Astrocyte (in vitro differentiated cells and primary cell): ENCODE results near the gene ARF1. TPM values are rescaled to one million over a fixed set of nuclear protein-coding genes. Genes with fewer than 3 reads are reported as not detected.

Source experiments
- DNase-seq: peaks from one replicate; pipeline ENCODE4 v3.0.0-alpha.2; 2010; ENCODE audit warnings: low read depth
- FAIRE-seq: peaks from 2 replicates; lab custom pipeline; 2011; peaks lifted over from hg19 to GRCh38; lab: Jason Lieb, UNC
- H2AFZ ChIP-seq: 2 replicates; pipeline ENCODE4 v1.6.0; 2012; ENCODE audit warnings: low read depth, low read length, inconsistent platforms
- H3K27ac ChIP-seq: 2 replicates; pipeline ENCODE4 v1.5.1; 2011; ENCODE audit warnings: low read depth, low read length, inconsistent platforms
- H3K27me3 ChIP-seq: 2 replicates; pipeline ENCODE4 v1.6.0; 2011; ENCODE audit warnings: low read length, inconsistent platforms; ENCODE audit not compliant: insufficient read depth
- H3K36me3 ChIP-seq: 2 replicates; pipeline ENCODE4 v1.5.1; 2011; ENCODE audit warnings: low read length, inconsistent platforms; ENCODE audit not compliant: insufficient read depth
- H3K4me1 ChIP-seq: 2 replicates; pipeline ENCODE4 v1.5.1; 2011; ENCODE audit warnings: low read length, inconsistent platforms; ENCODE audit not compliant: insufficient read depth
- H3K4me2 ChIP-seq: 2 replicates; pipeline ENCODE4 v1.6.0; 2012; ENCODE audit warnings: low read length, inconsistent platforms
- H3K4me3 ChIP-seq: 2 replicates; pipeline ENCODE4 v1.5.1; 2011; ENCODE audit warnings: low read depth, mild to moderate bottlenecking, low read length, inconsistent platforms; ENCODE audit not compliant: insufficient read depth
- H3K79me2 ChIP-seq: 2 replicates; pipeline ENCODE4 v1.6.0; 2012; ENCODE audit warnings: mild to moderate bottlenecking, low read length, inconsistent platforms; ENCODE audit not compliant: insufficient read depth
- H3K9ac ChIP-seq: 2 replicates; pipeline ENCODE4 v1.6.0; 2012; ENCODE audit warnings: mild to moderate bottlenecking, low read length, inconsistent platforms
- H3K9me3 ChIP-seq: 2 replicates; pipeline ENCODE4 v1.5.1; 2012; ENCODE audit warnings: low read depth, mild to moderate bottlenecking, low read length, inconsistent platforms; ENCODE audit not compliant: insufficient read depth
- H4K20me1 ChIP-seq: 2 replicates; pipeline ENCODE4 v1.6.0; 2012; ENCODE audit warnings: low read length, inconsistent platforms; ENCODE audit not compliant: insufficient read depth
- H3K27ac Mint-ChIP-seq: one replicate; pipeline ENCODE4 v1.8.0; 2021; ENCODE audit warnings: mild to moderate bottlenecking, mixed read lengths; ENCODE audit not compliant: unreplicated experiment
- H3K27me3 Mint-ChIP-seq: one replicate; pipeline ENCODE4 v1.8.0; 2021; ENCODE audit warnings: low read depth, mixed read lengths; ENCODE audit not compliant: unreplicated experiment
- H3K36me3 Mint-ChIP-seq: one replicate; pipeline ENCODE4 v1.8.0; 2021; ENCODE audit warnings: low read depth, mixed read lengths; ENCODE audit not compliant: unreplicated experiment
- H3K4me1 Mint-ChIP-seq: one replicate; pipeline ENCODE4 v1.8.0; 2021; ENCODE audit warnings: low read depth, mixed read lengths; ENCODE audit not compliant: unreplicated experiment
- H3K4me3 Mint-ChIP-seq: one replicate; pipeline ENCODE4 v1.8.0; 2021; ENCODE audit warnings: mild to moderate bottlenecking, moderate library complexity, mixed read lengths; ENCODE audit not compliant: unreplicated experiment
- H3K9me3 Mint-ChIP-seq: one replicate; pipeline ENCODE4 v1.8.0; 2021; ENCODE audit warnings: mild to moderate bottlenecking, mixed read lengths; ENCODE audit not compliant: unreplicated experiment
- EZH2 ChIP-seq: IDR thresholded peaks from 2 replicates; pipeline ENCODE4 v1.6.1; 2012; ENCODE audit warnings: mild to moderate bottlenecking, low read length, inconsistent platforms; ENCODE audit not compliant: insufficient read depth
- total RNA-seq: library from RNA; stranded (reverse); gene quantifications from 2 replicates; pipeline ENCODE4 v1.2.1, GENCODE V29; 2021
- TF ChIP-seq, protein P1 (sequence below): IDR thresholded peaks from 2 replicates; pipeline ENCODE4 v1.5.1; 2011; ENCODE audit warnings: low read depth, mild to moderate bottlenecking, inconsistent platforms, low read length, moderate library complexity; ENCODE audit not compliant: insufficient read depth

ARF1 gene
- total RNA-seq, 1 donor from 2014 or later = 431 TPM

DNA sequence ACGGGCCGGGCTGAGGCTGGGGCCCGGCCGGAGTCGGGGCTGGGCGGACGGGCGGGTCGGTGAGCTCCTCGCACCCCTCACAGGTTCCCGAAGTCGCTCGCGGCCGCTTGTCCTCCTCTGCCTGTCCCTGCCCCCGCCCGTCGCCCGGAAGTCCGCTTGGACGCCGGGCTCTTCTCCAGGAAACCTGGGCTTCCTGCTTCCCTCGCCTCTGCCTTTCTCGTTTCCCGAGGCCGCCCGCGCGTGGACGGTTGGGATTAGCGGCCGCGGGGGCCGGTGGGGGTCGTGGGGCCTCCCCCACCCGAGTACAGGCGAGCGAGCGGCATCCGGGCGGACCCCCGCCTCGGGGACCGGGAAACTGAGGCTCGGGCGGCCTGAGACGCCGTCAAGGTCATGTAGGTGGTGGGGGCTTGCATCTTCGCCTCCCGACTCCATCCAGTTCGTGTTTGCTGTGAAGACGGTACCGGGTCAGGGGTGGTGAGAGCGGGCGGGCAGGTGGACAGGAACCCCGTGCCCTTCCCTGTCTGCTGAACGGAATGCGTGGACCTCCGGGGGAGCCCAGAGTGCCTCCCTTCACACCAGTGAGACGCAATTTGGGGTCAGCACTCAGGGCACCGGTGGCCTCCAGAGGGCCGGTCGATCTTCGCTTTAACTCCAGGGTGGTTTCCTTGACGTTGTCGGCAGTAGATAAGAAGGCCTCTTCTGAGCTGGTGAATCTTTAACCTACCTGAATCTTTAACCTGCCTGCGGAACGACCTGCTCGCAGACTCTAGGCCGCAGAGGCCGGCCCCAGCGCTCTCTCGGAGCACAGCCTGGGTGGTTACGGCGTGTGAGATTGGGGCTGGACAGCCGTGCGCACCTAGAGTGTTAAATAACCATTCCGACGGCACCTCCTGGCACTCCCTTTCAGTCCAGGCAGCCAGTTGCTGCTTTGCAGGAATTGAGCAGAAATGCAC lies 686 bp downstream of the ARF1 start:
- peak overlapping the region; percentile 97 for H3K4me3 ChIP-seq
- DNase-seq (no peak), FAIRE-seq (no peak)
- peaks cover 49% of the 10 kb centered on the region for H3K4me1 ChIP-seq
- Mint-ChIP-seq H3K4me1 (peaks cover 37% of the 10 kb centered on the region), H3K9me3 (no peaks in the 10 kb centered on the region), H3K27me3 (no peaks in the 10 kb centered on the region), H3K27ac (peak overlapping the region; percentile 99), H3K36me3 (peaks cover 3% of the 10 kb centered on the region), H3K4me3 (peak overlapping the region; percentile 98)
- TF ChIP-seq, protein P1, sequence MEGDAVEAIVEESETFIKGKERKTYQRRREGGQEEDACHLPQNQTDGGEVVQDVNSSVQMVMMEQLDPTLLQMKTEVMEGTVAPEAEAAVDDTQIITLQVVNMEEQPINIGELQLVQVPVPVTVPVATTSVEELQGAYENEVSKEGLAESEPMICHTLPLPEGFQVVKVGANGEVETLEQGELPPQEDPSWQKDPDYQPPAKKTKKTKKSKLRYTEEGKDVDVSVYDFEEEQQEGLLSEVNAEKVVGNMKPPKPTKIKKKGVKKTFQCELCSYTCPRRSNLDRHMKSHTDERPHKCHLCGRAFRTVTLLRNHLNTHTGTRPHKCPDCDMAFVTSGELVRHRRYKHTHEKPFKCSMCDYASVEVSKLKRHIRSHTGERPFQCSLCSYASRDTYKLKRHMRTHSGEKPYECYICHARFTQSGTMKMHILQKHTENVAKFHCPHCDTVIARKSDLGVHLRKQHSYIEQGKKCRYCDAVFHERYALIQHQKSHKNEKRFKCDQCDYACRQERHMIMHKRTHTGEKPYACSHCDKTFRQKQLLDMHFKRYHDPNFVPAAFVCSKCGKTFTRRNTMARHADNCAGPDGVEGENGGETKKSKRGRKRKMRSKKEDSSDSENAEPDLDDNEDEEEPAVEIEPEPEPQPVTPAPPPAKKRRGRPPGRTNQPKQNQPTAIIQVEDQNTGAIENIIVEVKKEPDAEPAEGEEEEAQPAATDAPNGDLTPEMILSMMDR = no peak
- no peak for TF ChIP-seq EZH2
- H2AFZ ChIP-seq = no peak overlapping the region
- peaks cover 78% of the 10 kb centered on the region for H3K79me2 ChIP-seq
- H4K20me1 ChIP-seq = peaks cover 76% of the 10 kb centered on the region
- H3K27ac ChIP-seq = peak overlapping the region; percentile 97
- H3K27me3 ChIP-seq = no peaks in the 10 kb centered on the region
- peak overlapping the region; percentile 100 for H3K9ac ChIP-seq
- peaks cover 4% of the 10 kb centered on the region for H3K36me3 ChIP-seq
- peak overlapping the region; percentile 98 for H3K4me2 ChIP-seq
- H3K9me3 ChIP-seq = no peaks in the 10 kb centered on the region

DNA sequence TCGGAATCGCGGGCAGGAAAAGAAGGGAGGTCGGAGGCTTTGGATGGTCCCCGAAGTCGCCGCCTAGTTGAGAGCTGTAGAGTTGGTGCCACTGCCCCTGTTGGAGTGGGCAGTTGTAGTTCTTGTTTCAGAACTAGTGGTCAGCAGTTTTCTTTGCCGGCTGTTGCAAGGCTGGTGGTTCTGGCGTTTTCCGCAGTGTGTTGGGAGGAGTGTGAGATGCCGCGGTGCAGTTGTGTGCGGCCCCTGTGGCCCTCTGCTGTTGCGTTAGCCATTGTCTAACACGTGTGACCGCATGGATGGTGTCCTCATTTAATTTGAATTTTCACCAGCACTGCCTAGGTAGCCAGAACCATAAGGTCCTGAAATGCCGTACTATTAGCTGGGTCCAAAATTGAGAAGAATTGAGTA lies 1.4 kb downstream of the ARF1 start:
- H3K36me3 Mint-ChIP-seq = peaks cover 5% of the 10 kb centered on the region
- Histone ChIP-seq H3K36me3 (peaks cover 8% of the 10 kb centered on the region), H3K4me3 (peak overlapping the region; percentile 97), H3K27me3 (no peaks in the 10 kb centered on the region), H2AFZ (no peak overlapping the region), H3K4me2 (peak overlapping the region; percentile 98), H3K27ac (peak overlapping the region; percentile 97), H4K20me1 (peaks cover 79% of the 10 kb centered on the region), H3K4me1 (peaks cover 51% of the 10 kb centered on the region), H3K9ac (peak overlapping the region; percentile 100), H3K79me2 (peaks cover 85% of the 10 kb centered on the region), H3K9me3 (no peaks in the 10 kb centered on the region)
- H3K9me3 Mint-ChIP-seq = no peaks in the 10 kb centered on the region
- peak overlapping the region; percentile 98 for H3K4me3 Mint-ChIP-seq
- H3K27ac Mint-ChIP-seq = peak overlapping the region; percentile 99
- no peaks in the 10 kb centered on the region for H3K27me3 Mint-ChIP-seq
- no peak for DNase-seq
- H3K4me1 Mint-ChIP-seq = peaks cover 43% of the 10 kb centered on the region
- no peak for FAIRE-seq
- TF ChIP-seq EZH2 = no peak
- TF ChIP-seq, protein P1 = no peak

DNA sequence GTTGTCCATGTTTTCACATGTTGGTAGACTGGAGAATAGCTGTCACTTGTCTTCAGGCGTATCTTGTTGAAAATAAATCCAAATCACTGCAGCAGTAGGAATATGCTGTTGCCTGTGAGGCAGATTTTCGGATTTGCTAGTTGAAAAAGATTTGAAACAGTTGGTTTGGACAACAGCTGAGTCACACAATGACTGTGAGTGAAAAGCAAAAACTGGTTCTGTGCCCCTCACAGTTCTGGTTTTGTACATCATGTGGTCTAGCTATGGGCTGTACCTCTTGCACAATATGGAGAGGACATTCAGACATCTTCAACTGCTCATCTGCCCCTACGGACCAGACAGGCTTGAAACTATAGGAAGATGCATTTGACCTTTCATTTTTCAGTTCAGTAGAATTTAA lies 1.8 kb downstream of the ARF1 start:
- H3K4me3 ChIP-seq = peak overlapping the region; percentile 97

More for the DNA sequence above, 1.8 kb downstream of the ARF1 start:
- peak overlapping the region; percentile 98 for H3K4me3 Mint-ChIP-seq
- H3K9me3 Mint-ChIP-seq = no peaks in the 10 kb centered on the region
- H3K4me1 Mint-ChIP-seq = peaks cover 48% of the 10 kb centered on the region
- TF ChIP-seq, protein P1 = no peak
- no peak for TF ChIP-seq EZH2
- Histone ChIP-seq H2AFZ (no peak overlapping the region), H3K4me1 (peaks cover 55% of the 10 kb centered on the region), H3K36me3 (peaks cover 12% of the 10 kb centered on the region), H3K9me3 (no peaks in the 10 kb centered on the region), H3K4me2 (peak overlapping the region; percentile 98), H3K79me2 (peaks cover 86% of the 10 kb centered on the region), H3K27ac (peak overlapping the region; percentile 97), H4K20me1 (peaks cover 79% of the 10 kb centered on the region), H3K9ac (peak overlapping the region; percentile 100), H3K27me3 (no peaks in the 10 kb centered on the region)
- no peaks in the 10 kb centered on the region for H3K27me3 Mint-ChIP-seq
- DNase-seq (peak; percentile 42), FAIRE-seq (no peak)
- H3K27ac Mint-ChIP-seq = peak overlapping the region; percentile 99
- peaks cover 5% of the 10 kb centered on the region for H3K36me3 Mint-ChIP-seq
